Caco-2 (cell line): ENCODE measurements around the gene CENPU. TPM values are rescaled to one million over a fixed set of nuclear protein-coding genes. Genes with fewer than 3 reads are reported as not detected.

Source experiments
- BruUV-seq: library from RNA; stranded (reverse); fragments of 400-500 nt; replicated peaks from 2 replicates; lab custom pipeline; 2021; lab: Mats Ljungman, UMichigan
- CTCF ChIA-PET: fragments of 300-600 bp; sonication (Branson Sonifier 250); formaldehyde crosslinking; loops from one replicate; lab custom pipeline; 2022; ENCODE audit warnings: antibody characterized with exemption; lab: Charles Lee
- POLR2A ChIA-PET: fragments of 300-600 bp; sonication (Branson Sonifier 250); formaldehyde crosslinking; loops from one replicate; lab custom pipeline; 2022; ENCODE audit warnings: antibody characterized with exemption; lab: Charles Lee
- DNase-seq, 2 experiments: peaks; one replicate each; pipeline versions ENCODE4 v3.0.0 to v3.0.0-alpha.2; 2020 to 2022
- H3K27me3 ChIP-seq: replicated peaks from 2 replicates; pipeline ENCODE4 v1.6.0; 2011; ENCODE audit warnings: low read length; ENCODE audit not compliant: control insufficient read depth, insufficient read depth
- H3K36me3 ChIP-seq: 2 replicates; pipeline ENCODE4 v1.5.1; 2011; ENCODE audit warnings: low read length; ENCODE audit not compliant: control insufficient read depth, insufficient read depth
- H3K4me1 ChIP-seq: fragments of 250-450 bp; sonication (Bioruptor Pico); 2 replicates; pipeline ENCODE4 v1.5.1; 2020; ENCODE audit warnings: mild to moderate bottlenecking
- H3K4me3 ChIP-seq: 2 replicates; pipeline ENCODE4 v1.5.1; 2011; ENCODE audit warnings: low read depth, mild to moderate bottlenecking, control low read depth, low read length
- H3K9me3 ChIP-seq: fragments of 250-450 bp; sonication (Bioruptor Pico); 2 replicates; pipeline ENCODE4 v1.5.1; 2020; ENCODE audit warnings: mild to moderate bottlenecking, moderate library complexity
- H3K27ac Mint-ChIP-seq: one replicate; pipeline ENCODE4 v1.8.0; 2022; ENCODE audit warnings: mixed read lengths; ENCODE audit not compliant: unreplicated experiment
- H3K27me3 Mint-ChIP-seq: one replicate; pipeline ENCODE4 v1.8.0; 2022; ENCODE audit warnings: mixed read lengths; ENCODE audit not compliant: insufficient read depth, unreplicated experiment
- H3K36me3 Mint-ChIP-seq: one replicate; pipeline ENCODE4 v1.8.0; 2022; ENCODE audit warnings: mild to moderate bottlenecking, mixed read lengths; ENCODE audit not compliant: insufficient read depth, unreplicated experiment
- H3K4me1 Mint-ChIP-seq: one replicate; pipeline ENCODE4 v1.8.0; 2022; ENCODE audit warnings: low read depth, mixed read lengths; ENCODE audit not compliant: unreplicated experiment
- H3K4me3 Mint-ChIP-seq: one replicate; pipeline ENCODE4 v1.8.0; 2022; ENCODE audit warnings: mild to moderate bottlenecking, moderate library complexity, mixed read lengths; ENCODE audit not compliant: unreplicated experiment
- H3K9me3 Mint-ChIP-seq: one replicate; pipeline ENCODE4 v1.8.0; 2022; ENCODE audit warnings: mixed read lengths; ENCODE audit not compliant: unreplicated experiment
- intact Hi-C: fragments of 100-400 bp; cut with micrococcal nuclease; formaldehyde crosslinking; loops from one replicate; pipeline ENCODE4 v1.10.0; 2022; ENCODE audit not compliant: unreplicated experiment
- total RNA-seq: library from RNA; stranded (reverse); gene quantifications from 2 replicates; pipeline ENCODE4 v1.2.3, GENCODE V29; 2022
- TF ChIP-seq, protein P1 (sequence below), 2 experiments: fragments of 200-600 bp in 1 of 2; IDR thresholded peaks; 1 replicate in 1 of 2; 2 replicates in 1 of 2; pipeline versions ENCODE4 v1.5.1 to v1.8.0; 2011 to 2022; ENCODE audit warnings: antibody characterized with exemption in 1 of 2, control low read depth in 1 of 2, inconsistent platforms in 1 of 2, low read depth in 1 of 2, low read length in 1 of 2, mild to moderate bottlenecking in 1 of 2, moderate library complexity in 1 of 2; ENCODE audit not compliant: insufficient read depth in 1 of 2, severe bottlenecking in 1 of 2, unreplicated experiment in 1 of 2

The CENPU gene
- total RNA-seq, 1 experiment from 2014 or later = 52.0 TPM

DNA sequence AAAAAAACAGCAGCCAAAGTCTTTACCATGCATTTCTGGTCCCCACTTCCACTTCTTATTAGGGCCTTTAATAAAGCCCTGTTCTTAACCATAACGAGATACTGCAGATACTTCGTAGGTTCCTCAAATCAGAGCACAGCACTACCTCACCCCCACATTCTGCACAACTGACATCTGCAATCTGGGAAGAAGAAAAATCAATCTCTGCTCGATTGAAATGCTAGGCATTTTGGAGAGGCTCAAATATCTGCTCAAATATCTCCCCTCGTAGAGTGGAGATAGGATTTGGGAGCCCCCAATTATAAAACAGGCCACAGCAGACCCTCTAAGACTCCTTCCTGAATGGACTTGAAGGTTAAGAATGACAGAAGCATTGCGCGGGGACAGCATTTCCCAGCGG lies 40.3 kb upstream of the CENPU start:
- Mint-ChIP-seq H3K27ac (no peak overlapping the region), H3K36me3 (peaks cover 13% of the 10 kb centered on the region), H3K4me3 (no peak overlapping the region), H3K9me3 (no peaks in the 10 kb centered on the region), H3K4me1 (no peaks in the 10 kb centered on the region), H3K27me3 (no peaks in the 10 kb centered on the region)
- intact Hi-C loops = no loop called here
- POLR2A ChIA-PET = no interaction called here
- no peak overlapping the region for H3K4me3 ChIP-seq
- H3K27me3 ChIP-seq = no peaks in the 10 kb centered on the region
- H3K9me3 ChIP-seq = no peaks in the 10 kb centered on the region
- H3K4me1 ChIP-seq = no peaks in the 10 kb centered on the region
- CTCF ChIA-PET = no interaction called here
- H3K36me3 ChIP-seq = no peaks in the 10 kb centered on the region
- no TSS peak for BruUV-seq
- DNase-seq = no peak
- TF ChIP-seq, protein P1, sequence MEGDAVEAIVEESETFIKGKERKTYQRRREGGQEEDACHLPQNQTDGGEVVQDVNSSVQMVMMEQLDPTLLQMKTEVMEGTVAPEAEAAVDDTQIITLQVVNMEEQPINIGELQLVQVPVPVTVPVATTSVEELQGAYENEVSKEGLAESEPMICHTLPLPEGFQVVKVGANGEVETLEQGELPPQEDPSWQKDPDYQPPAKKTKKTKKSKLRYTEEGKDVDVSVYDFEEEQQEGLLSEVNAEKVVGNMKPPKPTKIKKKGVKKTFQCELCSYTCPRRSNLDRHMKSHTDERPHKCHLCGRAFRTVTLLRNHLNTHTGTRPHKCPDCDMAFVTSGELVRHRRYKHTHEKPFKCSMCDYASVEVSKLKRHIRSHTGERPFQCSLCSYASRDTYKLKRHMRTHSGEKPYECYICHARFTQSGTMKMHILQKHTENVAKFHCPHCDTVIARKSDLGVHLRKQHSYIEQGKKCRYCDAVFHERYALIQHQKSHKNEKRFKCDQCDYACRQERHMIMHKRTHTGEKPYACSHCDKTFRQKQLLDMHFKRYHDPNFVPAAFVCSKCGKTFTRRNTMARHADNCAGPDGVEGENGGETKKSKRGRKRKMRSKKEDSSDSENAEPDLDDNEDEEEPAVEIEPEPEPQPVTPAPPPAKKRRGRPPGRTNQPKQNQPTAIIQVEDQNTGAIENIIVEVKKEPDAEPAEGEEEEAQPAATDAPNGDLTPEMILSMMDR (IDR thresholded peaks at IDR 0.05; ENCODE audit: insufficient read depth in 1 of 2, low read depth in 1 of 2, low read length in 1 of 2, severe bottlenecking in 1 of 2, unreplicated experiment in 1 of 2) = no peak

- Mint-ChIP-seq H3K27ac (no peak overlapping the region), H3K36me3 (peaks cover 19% of the 10 kb centered on the region), H3K4me1 (no peaks in the 10 kb centered on the region), H3K9me3 (no peaks in the 10 kb centered on the region), H3K27me3 (no peaks in the 10 kb centered on the region), H3K4me3 (no peak overlapping the region)
- POLR2A ChIA-PET = no interaction called here
- intact Hi-C loops = no loop called here
- H3K4me3 ChIP-seq = no peak overlapping the region
- TF ChIP-seq, protein P1 (IDR thresholded peaks at IDR 0.05; ENCODE audit: insufficient read depth in 1 of 2, low read depth in 1 of 2, low read length in 1 of 2, severe bottlenecking in 1 of 2, unreplicated experiment in 1 of 2) = no peak
- CTCF ChIA-PET = no interaction called here
- H3K36me3 ChIP-seq = no peaks in the 10 kb centered on the region; the same call in 1 of the 2 replicates
- no TSS peak for BruUV-seq
- H3K4me1 ChIP-seq = no peaks in the 10 kb centered on the region
- no peaks in the 10 kb centered on the region for H3K9me3 ChIP-seq
- H3K27me3 ChIP-seq = no peaks in the 10 kb centered on the region
- DNase-seq = no peak
Measured at GRCh38 chr4:184771416-184771815, 37.5 kb upstream of the CENPU start.

DNA sequence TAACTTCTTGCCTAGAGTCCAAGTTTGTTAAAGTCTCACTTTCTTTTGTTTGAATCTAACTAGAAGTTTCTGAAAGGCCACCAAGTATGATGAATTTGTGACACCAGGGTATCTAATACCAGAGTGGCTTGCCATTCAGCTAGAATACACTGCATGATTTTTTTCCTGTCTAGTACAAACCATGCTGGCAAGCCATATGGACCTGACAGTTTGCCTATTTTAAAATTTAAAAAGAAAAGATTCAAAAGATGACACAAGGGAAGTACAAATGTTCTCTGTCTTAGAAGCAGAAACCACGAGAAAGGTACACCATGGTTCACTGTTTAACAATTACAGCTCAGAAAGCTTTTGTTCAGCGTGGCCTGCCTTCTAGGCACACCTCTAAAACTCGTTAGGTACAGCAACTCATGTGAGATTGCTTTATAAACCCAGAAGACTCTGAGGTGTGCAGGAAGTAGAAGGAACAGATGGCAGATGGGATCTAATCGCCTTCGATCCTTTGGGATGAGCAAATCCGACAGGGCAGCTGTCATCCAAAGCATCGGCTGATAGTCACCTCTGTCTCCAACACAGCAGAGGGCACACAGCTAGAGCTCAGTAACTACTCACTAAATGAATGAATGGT lies 35.4 kb upstream of the CENPU start:
- Mint-ChIP-seq H3K36me3 (peaks cover 33% of the 10 kb centered on the region), H3K27ac (no peak overlapping the region), H3K4me3 (no peak overlapping the region), H3K9me3 (no peaks in the 10 kb centered on the region), H3K27me3 (no peaks in the 10 kb centered on the region), H3K4me1 (no peaks in the 10 kb centered on the region)
- POLR2A ChIA-PET = no interaction called here
- Histone ChIP-seq H3K27me3 (no peaks in the 10 kb centered on the region), H3K4me1 (no peaks in the 10 kb centered on the region), H3K36me3 (no peaks in the 10 kb centered on the region; the same call in 1 of the 2 replicates), H3K9me3 (no peaks in the 10 kb centered on the region), H3K4me3 (no peak overlapping the region)
- TF ChIP-seq, protein P1 (IDR thresholded peaks at IDR 0.05; ENCODE audit: insufficient read depth in 1 of 2, low read depth in 1 of 2, low read length in 1 of 2, severe bottlenecking in 1 of 2, unreplicated experiment in 1 of 2) = no peak
- no TSS peak for BruUV-seq
- intact Hi-C loops = no loop called here
- CTCF ChIA-PET = no interaction called here
- no peak for DNase-seq
